ENCODE data around the gene SF3A1.
A peak's percentile ranks its signal among the peaks of the same experiment; 100 is the strongest.

The SF3A1 gene

DNA sequence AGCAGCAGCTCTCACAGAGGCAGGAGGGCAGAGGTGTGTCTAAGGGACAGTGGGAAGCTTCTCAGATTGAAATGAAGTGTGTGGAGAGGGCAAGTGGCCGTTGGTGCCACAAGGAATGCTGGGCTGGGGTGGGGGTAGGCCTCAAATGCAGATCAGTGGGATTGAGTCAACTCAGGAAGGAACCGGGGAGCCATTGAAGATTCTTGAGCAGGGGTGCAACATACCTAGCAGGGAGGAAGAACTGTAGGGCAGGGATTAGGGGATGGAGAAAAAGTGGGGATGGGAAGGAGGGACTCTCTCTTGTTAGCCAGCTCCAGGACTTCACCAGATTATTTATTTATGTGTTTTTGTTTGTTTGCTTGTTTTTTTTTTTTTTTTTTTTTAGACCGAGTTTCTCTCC is 37.2 kb upstream of the SF3A1 start:
- Mint-ChIP-seq H3K27ac (no peak overlapping the region), H3K4me3 (peak overlapping the region; percentile 13), H3K27me3 (no peaks in the 10 kb centered on the region), H3K36me3 (no peaks in the 10 kb centered on the region), H3K9me3 (ENCODE audit: low read depth) (no peaks in the 10 kb centered on the region), H3K4me1 (ENCODE audit: low read depth) (peaks cover 56% of the 10 kb centered on the region)

DNA sequence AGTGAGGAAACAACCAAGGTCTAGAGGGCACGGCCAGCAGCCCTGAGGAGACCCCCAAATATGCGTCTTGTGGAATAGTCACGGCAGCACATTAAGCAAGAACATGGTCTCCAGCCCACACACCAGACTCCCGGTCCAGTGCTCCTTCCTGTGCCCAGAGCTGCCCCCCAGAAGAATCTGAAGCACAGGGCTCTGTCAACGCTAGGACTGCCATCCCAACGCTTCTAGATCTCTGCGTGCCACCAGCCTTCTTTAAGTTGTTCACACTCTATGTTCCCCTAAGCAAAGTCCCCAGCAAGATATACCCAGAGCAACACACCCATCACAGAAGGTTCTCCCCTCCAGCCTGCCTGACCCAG is 36.6 kb upstream of the SF3A1 start:
- Mint-ChIP-seq H3K27me3 (no peaks in the 10 kb centered on the region), H3K9me3 (ENCODE audit: low read depth) (no peaks in the 10 kb centered on the region), H3K4me1 (ENCODE audit: low read depth) (peaks cover 50% of the 10 kb centered on the region), H3K36me3 (no peaks in the 10 kb centered on the region), H3K27ac (peak overlapping the region; percentile 5), H3K4me3 (no peak overlapping the region)

DNA sequence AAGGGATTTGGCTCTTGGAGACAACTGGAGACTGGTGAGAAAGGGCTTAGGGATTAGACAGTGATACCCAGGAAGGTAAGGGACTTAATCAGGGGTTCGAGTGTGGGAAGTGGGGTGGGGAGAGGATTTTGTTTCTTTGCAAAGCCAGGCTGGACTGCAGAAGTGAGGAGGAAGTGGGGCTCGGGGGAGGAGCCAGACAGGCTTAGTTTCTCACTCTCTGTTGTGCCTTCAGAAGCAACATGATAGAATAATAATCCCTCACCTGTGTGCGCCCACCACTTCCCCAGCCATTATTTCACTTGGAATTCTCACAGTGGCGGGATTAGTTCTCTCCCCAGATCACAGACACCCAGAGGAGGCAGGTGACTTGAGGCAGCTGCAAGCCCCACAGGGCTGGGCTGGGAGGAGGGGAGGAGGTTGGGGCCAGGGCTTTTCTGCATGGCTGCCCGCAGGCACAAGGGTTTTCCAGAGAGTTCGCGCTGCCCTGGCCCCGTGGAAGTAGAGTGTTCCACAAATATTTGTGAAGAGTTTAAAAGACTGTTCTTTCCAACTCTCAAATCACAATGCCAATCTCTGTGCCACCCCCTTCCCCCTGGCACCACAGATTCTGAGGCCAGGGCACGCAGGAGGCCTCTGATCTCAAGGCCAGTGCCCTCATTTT is 36.1 kb upstream of the SF3A1 start:
- peak overlapping the region; percentile 94 for H3K27ac Mint-ChIP-seq

DNA sequence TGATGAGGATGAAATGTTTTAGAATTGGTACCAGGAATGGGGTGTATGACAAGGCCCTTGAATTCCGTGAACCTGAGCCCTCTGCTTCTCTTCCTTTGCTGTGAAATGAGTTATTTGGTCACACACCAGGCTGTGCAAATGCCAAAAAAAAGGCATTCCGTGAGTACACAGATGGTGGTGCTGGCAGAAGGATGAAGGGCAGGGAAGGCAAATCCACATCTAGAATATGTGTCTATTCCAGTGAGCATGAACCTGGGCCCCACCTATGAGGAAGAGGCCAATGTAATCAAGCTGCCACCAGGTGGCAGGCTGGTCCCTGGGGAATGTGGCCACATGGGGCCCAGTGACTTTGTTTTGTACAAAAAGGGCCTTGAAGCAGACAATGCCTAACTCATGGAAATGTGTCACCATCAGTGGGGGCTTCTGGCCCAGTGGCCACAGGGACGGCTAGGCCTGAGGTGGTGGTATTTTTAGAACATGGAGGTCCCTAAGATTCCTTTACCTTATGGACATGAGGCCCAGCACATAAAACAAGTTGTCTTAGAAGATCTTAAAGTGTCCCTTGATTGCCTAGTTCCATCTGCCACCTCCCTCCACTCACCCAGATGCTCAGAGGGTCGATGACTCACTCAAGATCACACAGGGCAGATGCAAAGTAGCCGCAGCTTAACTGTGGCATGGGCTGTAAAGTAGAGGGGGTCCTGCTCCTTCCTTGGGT is 34.4 kb upstream of the SF3A1 start:
- no peaks in the 10 kb centered on the region for H3K9me3 Mint-ChIP-seq (ENCODE audit: low read depth)
- peak overlapping the region; percentile 30 for H3K4me3 Mint-ChIP-seq
- no peaks in the 10 kb centered on the region for H3K36me3 Mint-ChIP-seq
- H3K27me3 Mint-ChIP-seq: no peaks in the 10 kb centered on the region
- peak overlapping the region; percentile 94 for H3K27ac Mint-ChIP-seq
- peaks cover 35% of the 10 kb centered on the region for H3K4me1 Mint-ChIP-seq (ENCODE audit: low read depth)

More for the DNA sequence above, 36.1 kb upstream of the SF3A1 start:
- Mint-ChIP-seq H3K4me3 (no peak overlapping the region), H3K9me3 (ENCODE audit: low read depth) (no peaks in the 10 kb centered on the region), H3K36me3 (no peaks in the 10 kb centered on the region), H3K4me1 (ENCODE audit: low read depth) (peaks cover 45% of the 10 kb centered on the region), H3K27me3 (no peaks in the 10 kb centered on the region)

DNA sequence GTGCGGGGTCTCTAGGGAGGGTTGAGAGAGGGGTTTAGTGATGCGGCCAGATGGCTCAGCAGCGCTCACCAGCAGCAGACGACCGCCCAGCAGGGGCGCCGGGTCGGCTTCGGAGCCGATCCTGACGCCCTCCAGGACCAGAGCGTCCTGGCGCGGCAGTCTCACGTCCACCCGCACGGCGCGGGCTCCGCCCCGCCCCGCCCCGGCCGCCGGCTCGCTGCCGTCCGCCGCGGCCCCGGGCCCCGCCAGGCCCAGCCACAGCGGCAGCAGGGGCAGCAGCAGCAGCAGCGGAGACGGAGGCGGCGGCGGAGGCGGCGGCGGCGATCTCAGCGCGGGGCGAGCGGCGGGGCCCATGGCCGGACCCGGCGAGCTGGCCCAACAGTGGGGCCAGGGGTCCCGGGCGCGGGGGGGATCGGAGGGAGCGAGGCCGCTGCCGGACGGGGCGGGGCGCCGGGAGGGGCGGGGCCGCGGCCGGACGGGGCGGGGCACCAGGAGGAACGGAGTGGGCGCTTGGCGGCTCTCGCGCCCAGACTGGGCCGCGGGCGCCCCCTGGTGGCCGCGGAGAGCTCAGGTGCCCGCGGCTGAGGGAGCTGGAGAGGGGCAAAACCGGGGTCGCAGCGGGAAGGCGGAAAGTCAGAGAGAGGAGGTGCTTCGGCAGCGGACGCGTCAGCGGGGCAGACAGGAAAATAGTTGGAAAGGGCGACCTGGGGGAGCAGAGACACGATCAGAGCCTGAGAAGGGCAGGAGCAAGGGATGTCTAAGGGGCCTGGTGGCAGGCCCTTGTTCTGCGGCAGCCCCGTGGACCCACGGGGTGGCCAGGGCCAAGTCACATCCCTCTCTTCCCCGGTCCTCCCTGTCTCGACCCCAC is 30.5 kb upstream of the SF3A1 start, which contains the start of gene RNF215:
Gene RNF215, minus strand, starts transcription at position 452 of the 868 bp plus-strand sequence. Its CDS starts 98 bp downstream, at position 354.
- Mint-ChIP-seq H3K36me3 (no peaks in the 10 kb centered on the region), H3K27ac (peak within 1 kb of the TSS; percentile 28), H3K4me3 (peak within 1 kb of the TSS; percentile 82), H3K9me3 (ENCODE audit: low read depth) (no peaks in the 10 kb centered on the region), H3K4me1 (ENCODE audit: low read depth) (peaks cover 15% of the 10 kb centered on the region), H3K27me3 (no peaks in the 10 kb centered on the region)

DNA sequence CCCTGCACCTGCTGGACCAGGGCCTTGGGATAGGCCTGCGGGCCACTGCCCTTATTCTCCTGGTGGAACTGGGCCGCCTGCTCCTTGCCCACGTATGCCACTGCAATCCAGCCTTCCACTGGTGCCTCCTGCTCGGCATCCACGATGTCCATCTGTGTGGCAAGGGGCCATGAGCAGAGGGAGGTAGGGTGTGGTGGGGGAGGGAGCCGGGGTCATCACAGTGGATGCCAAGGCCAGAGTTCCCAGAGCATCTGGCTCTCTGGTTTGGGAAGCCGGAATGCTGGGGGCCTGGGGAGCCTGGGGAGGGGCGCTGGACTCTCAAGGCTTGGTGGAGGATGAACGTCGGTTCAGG is 29.9 kb upstream of the SF3A1 start:
- H3K36me3 Mint-ChIP-seq: no peaks in the 10 kb centered on the region
- peak overlapping the region; percentile 82 for H3K4me3 Mint-ChIP-seq
- no peaks in the 10 kb centered on the region for H3K27me3 Mint-ChIP-seq
- H3K9me3 Mint-ChIP-seq (ENCODE audit: low read depth): no peaks in the 10 kb centered on the region
- H3K4me1 Mint-ChIP-seq (ENCODE audit: low read depth): peaks cover 8% of the 10 kb centered on the region
- H3K27ac Mint-ChIP-seq: no peak overlapping the region

DNA sequence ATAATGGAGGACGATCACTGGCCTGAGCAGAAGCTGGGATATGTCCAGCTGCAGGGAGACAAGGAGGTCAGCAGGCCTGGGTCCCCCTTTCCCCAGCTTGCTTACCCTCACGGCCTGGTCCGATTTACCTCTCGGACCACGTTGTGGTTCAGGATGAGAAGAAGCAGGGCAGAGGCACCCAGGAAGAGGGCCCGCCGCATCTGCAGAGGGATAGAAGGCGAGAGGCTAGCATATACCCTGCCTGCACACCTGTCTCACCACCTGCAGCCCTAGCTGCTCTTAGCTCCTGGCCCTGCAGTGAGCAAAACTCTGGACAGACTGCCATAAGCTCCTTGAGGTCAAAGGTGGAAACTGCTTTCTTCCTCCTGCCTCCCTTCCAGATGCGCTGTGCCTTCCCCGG is 29.2 kb upstream of the SF3A1 start:
- no peaks in the 10 kb centered on the region for H3K9me3 Mint-ChIP-seq (ENCODE audit: low read depth)
- H3K4me1 Mint-ChIP-seq (ENCODE audit: low read depth): peaks cover 2% of the 10 kb centered on the region
- H3K4me3 Mint-ChIP-seq: peak overlapping the region; percentile 82
- H3K27me3 Mint-ChIP-seq: no peaks in the 10 kb centered on the region
- H3K36me3 Mint-ChIP-seq: no peaks in the 10 kb centered on the region
- no peak overlapping the region for H3K27ac Mint-ChIP-seq

DNA sequence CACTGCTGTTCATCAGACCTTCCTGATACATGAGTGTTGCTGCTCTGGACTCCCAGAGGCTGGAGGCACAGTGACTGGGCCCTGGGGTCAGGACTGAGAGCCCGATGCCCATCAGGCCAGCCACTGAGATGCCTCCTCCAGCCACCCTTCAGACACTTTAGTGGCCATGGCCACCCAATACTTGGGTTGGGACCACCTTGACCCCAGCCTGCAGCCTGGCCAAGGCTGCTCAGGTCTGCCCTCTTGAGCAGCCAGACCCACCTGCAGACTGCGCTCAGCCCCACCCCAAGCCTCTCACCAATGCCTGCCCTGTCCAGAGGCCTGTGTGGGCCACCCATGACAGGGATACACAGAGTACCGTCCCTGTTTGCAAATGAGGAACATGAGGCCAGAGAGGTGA is 26.4 kb upstream of the SF3A1 start:
- Mint-ChIP-seq H3K27ac (no peak overlapping the region), H3K4me3 (no peak overlapping the region), H3K27me3 (no peaks in the 10 kb centered on the region), H3K9me3 (ENCODE audit: low read depth) (no peaks in the 10 kb centered on the region), H3K36me3 (peaks cover under 1% of the 10 kb centered on the region), H3K4me1 (ENCODE audit: low read depth) (peaks cover 2% of the 10 kb centered on the region)

DNA sequence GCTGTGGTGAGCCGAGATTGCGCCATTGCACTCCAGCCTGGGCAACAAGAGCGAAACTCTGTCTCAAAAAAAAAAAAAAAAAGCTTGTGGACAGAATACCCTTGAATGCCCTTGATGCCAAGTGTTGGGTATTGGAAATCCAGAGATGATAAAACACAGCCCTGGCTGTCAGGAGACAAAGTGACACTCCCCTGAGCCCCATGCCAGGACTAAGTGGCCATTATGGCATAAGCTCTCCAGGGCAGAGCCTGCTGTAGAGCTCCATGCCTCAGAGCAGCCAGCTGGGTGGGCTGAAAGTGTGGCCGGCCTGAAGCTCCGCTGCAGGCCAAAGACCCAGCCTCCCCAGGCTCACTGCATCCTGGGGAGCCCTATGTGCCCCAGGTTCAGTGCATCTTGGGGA is 25.6 kb upstream of the SF3A1 start:
- Mint-ChIP-seq H3K4me3 (no peak overlapping the region), H3K9me3 (ENCODE audit: low read depth) (no peaks in the 10 kb centered on the region), H3K36me3 (peaks cover 3% of the 10 kb centered on the region), H3K27ac (no peak overlapping the region), H3K27me3 (no peaks in the 10 kb centered on the region), H3K4me1 (ENCODE audit: low read depth) (peaks cover under 1% of the 10 kb centered on the region)

DNA sequence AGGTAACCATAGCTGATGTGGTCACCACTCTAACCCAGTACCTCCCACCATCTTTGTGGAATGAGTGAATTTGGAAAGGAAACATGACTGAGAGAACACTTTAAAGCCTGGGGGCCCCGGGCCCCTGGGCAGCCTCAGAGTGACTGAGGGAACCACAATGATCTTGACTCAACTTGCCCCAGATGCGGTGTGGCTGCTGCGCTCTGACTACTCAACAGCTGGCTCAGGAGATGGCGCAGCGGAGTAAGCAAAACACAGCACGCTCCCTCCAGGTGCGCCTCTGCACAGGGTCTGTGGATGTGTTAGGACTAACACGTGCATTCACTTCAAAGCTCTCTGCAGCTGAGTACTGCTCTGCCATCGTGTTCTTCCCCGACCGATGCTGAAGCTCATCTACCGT is 24.6 kb upstream of the SF3A1 start:
- Mint-ChIP-seq H3K4me3 (no peak overlapping the region), H3K27me3 (no peaks in the 10 kb centered on the region), H3K27ac (no peak overlapping the region), H3K4me1 (ENCODE audit: low read depth) (no peaks in the 10 kb centered on the region), H3K9me3 (ENCODE audit: low read depth) (no peaks in the 10 kb centered on the region), H3K36me3 (peaks cover 3% of the 10 kb centered on the region)

DNA sequence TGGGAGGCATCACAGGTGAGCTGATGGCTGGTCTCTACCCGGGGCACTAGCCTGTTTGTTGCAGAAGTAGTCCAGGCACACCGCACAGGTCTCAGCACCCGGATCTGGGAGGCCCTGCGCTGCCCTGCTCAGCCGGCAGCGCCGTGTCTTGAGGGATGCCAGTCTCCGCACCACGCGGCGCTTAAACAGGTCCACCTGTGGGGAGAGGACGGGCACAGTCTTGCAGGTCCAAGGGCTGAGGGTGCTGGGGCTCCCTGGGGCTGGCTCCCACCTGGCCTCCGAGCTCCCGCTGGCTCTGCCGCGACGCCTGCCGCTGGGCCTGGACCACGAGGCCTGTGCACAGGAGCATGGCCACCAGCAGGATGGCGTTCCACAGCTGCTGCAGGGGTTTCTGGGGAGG is 23.3 kb upstream of the SF3A1 start:
- Mint-ChIP-seq H3K9me3 (ENCODE audit: low read depth) (no peaks in the 10 kb centered on the region), H3K27ac (no peak overlapping the region), H3K36me3 (peaks cover 3% of the 10 kb centered on the region), H3K4me3 (no peak overlapping the region), H3K4me1 (ENCODE audit: low read depth) (no peaks in the 10 kb centered on the region), H3K27me3 (no peaks in the 10 kb centered on the region)

DNA sequence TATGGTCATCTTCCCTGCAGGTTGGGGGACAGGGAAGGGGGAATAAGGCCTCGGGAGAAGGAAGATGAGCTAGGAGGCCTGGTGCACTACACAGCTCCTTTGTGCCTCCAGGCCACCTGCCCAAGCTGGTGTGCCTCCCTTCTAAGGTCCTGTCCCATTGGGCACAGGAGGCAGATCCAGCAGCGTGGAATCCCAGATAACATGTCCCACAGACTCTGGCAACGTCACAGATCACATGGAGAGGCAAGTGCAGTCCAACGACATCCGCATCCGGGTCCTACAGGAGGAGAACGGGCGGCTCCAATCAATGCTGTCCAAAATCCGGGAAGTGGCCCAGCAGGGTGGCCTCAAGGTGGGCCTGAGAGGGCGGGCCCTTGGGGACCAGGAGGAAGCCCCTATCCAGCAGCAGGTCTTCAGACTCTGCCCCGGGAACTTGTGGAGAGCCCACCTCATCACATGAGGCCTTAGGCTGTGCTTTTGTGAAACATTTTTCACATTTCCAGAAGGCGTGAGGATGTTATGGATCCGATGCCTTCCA is 18.7 kb upstream of the SF3A1 start:
- H3K27me3 Mint-ChIP-seq: no peaks in the 10 kb centered on the region
- no peak overlapping the region for H3K4me3 Mint-ChIP-seq
- H3K4me1 Mint-ChIP-seq (ENCODE audit: low read depth): no peaks in the 10 kb centered on the region
- no peaks in the 10 kb centered on the region for H3K9me3 Mint-ChIP-seq (ENCODE audit: low read depth)
- peaks cover 3% of the 10 kb centered on the region for H3K36me3 Mint-ChIP-seq
- no peak overlapping the region for H3K27ac Mint-ChIP-seq

DNA sequence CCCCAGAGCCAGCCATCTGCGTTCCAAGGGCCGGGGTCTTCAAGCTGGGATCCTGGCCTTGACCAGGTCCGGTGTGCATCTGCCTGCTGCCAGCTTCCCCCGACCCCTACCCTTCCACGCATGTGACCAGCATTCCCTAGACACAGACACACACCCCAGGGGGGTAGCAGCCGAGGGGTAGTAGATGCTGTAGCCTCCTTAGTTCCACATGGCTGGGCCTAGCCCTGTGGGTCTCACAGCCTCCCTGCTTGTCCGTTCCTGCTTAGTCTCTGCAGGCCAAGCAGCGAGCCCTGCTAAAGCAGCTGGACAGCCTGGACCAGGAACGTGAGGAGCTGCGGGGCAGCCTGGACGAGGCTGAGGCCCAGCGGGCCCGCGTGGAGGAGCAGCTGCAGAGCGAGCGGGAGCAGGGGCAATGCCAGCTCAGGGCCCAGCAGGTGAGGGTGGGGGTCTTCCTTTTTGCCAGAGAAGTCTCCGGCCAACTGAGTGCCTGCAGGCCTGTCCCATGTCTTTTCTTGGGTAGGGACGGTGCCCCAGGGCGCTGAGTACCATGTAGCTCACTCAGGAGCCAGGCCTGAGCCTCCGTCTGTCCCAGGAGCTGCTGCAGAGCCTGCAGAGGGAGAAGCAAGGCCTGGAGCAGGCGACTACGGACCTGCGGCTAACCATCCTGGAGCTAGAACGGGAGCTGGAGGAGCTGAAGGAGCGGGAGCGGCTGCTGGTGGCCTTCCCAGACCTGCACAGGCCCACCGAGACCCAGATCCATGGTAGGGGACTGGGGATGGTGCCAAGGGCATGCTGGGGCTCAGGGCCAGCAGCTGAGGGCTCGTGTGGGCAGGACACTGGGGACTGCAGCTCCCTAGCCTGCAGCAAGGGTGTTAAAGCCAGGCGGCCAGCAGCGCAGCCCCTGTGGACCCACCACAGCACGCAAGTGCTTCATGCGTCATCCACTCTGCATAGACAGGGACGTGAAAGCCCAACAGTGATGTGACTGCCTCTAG is 16.9 kb upstream of the SF3A1 start:
- Mint-ChIP-seq H3K9me3 (ENCODE audit: low read depth) (no peaks in the 10 kb centered on the region), H3K4me1 (ENCODE audit: low read depth) (no peaks in the 10 kb centered on the region), H3K4me3 (no peak overlapping the region), H3K27ac (no peak overlapping the region), H3K27me3 (no peaks in the 10 kb centered on the region), H3K36me3 (peaks cover 3% of the 10 kb centered on the region)

DNA sequence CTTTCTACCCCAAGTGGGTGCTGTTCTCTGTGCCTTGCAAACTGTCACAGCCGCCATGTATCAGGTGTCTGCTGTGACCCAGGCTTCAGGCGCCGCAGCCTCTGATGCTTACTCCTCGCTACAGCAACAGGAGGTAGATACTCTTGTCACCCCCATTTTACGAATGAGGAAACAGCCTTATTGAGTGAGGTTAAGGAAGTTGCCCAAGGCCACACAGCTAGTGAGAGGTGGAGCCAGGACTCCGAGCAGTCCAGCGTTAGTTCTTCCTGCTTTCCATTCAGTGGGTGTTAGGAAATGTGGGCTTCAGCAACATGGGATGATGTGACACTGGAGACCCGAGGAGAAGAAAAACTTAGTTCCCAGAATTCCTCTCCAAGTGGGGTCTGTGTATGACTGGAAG is 16.2 kb upstream of the SF3A1 start:
- no peaks in the 10 kb centered on the region for H3K9me3 Mint-ChIP-seq (ENCODE audit: low read depth)
- H3K4me3 Mint-ChIP-seq: no peak overlapping the region
- H3K4me1 Mint-ChIP-seq (ENCODE audit: low read depth): no peaks in the 10 kb centered on the region
- H3K27ac Mint-ChIP-seq: no peak overlapping the region
- peaks cover under 1% of the 10 kb centered on the region for H3K36me3 Mint-ChIP-seq
- no peaks in the 10 kb centered on the region for H3K27me3 Mint-ChIP-seq

Measured in activated naive CD8-positive, alpha-beta T cell (primary cell).